ENCODE results near the gene PIAS4. TPM values are rescaled to one million over a fixed set of nuclear protein-coding genes. Genes with fewer than 3 reads are reported as not detected.
A peak's percentile ranks its signal among the peaks of the same experiment; 100 is the strongest.

PIAS4 gene
- total and polyA plus RNA-seq, 9 of the 15 experiments (the other 6 are each of a cell fraction or from before 2014, with no cell fraction given) = 0.27 to 34.9 (median 14.4) TPM

GRCh38 chr19:4037301-4037949, 29.9 kb downstream of the PIAS4 start:
- TF ChIP-seq YBX1 (IDR thresholded peaks at IDR 0.05) (no peak), RBFOX2 (IDR thresholded peaks at IDR 0.05; ENCODE audit: low read depth, low read length) (0 out of 2 replicates have a peak, but pooled peaks have one; percentile 24), ZNF354B (CRISPR knock-in tag; IDR thresholded peaks at IDR 0.05) (no peak), RBM22 (IDR thresholded peaks at IDR 0.05; ENCODE audit: low read depth, low read length, poor library complexity, severe bottlenecking) (peak; percentile 62), HNRNPL (IDR thresholded peaks at IDR 0.05; ENCODE audit: low read depth, low read length) (peak; percentile 75; the same call in 1 of the 2 replicates), SMAD2 (IDR thresholded peaks at IDR 0.05; ENCODE audit: low read depth, low read length) (no peak), ZNF707 (CRISPR knock-in tag; conservative IDR thresholded peaks at IDR 0.05) (no peak), MTA2 (IDR thresholded peaks at IDR 0.05; ENCODE audit: low read depth) (no peak), POLR2G (IDR thresholded peaks at IDR 0.05; ENCODE audit: low read depth, low read length) (peak; percentile 63), FIP1L1 (IDR thresholded peaks at IDR 0.05; ENCODE audit: low read depth, low read length, poor library complexity, severe bottlenecking) (peak; percentile 61), KLF6 (CRISPR knock-in tag; IDR thresholded peaks at IDR 0.05; ENCODE audit: borderline replicate concordance) (no peak), PCBP2 (IDR thresholded peaks at IDR 0.05; ENCODE audit: low read depth, low read length, poor library complexity, severe bottlenecking) (no peak), TRIM28 (IDR thresholded peaks at IDR 0.05) (no peak), PCBP1 (IDR thresholded peaks at IDR 0.05; ENCODE audit: low read depth, low read length, poor library complexity, severe bottlenecking) (peak; percentile 43), ZNF347 (CRISPR knock-in tag; IDR thresholded peaks at IDR 0.05; ENCODE audit: low read depth) (no peak)
- TF ChIP-seq, protein P1, sequence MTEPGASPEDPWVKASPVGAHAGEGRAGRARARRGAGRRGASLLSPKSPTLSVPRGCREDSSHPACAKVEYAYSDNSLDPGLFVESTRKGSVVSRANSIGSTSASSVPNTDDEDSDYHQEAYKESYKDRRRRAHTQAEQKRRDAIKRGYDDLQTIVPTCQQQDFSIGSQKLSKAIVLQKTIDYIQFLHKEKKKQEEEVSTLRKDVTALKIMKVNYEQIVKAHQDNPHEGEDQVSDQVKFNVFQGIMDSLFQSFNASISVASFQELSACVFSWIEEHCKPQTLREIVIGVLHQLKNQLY (CRISPR knock-in tag; conservative IDR thresholded peaks at IDR 0.05) = no peak
- no TSS peak for BruUV-seq (replicated peaks)
- Histone ChIP-seq H3K9me3 (replicated peaks; ENCODE audit: control insufficient read depth, insufficient read depth, low read depth, low read length) (peaks cover 6% of the 10 kb centered on the region), H3K9ac (ENCODE audit: insufficient read depth in 1 of 2, low read depth in 2 of 2, low read length in 2 of 2) (no peak overlapping the region), H3K9me1 (ENCODE audit: control insufficient read depth, insufficient read depth, low read length) (no peaks in the 10 kb centered on the region), H3K4me2 (ENCODE audit: insufficient read depth, low read length) (no peak overlapping the region), H3K27me3 (ENCODE audit: control insufficient read depth in 2 of 2, insufficient read depth in 2 of 2, low read length in 2 of 2) (no peaks in the 10 kb centered on the region), H3K4me1 (replicated peaks in 1 of 2; ENCODE audit: control insufficient read depth in 2 of 2, insufficient read depth in 2 of 2, low read length in 2 of 2) (peaks cover 0 to 38% of the 10 kb centered on the region in 2 experiments; a peak in 2 of 5 replicates), H3K36me3 (ENCODE audit: control insufficient read depth, insufficient read depth, low read length) (peaks cover 49% of the 10 kb centered on the region), H3K27ac (ENCODE audit: extremely low read depth, low read depth, low read length) (no peak overlapping the region), H3K79me2 (ENCODE audit: control insufficient read depth, insufficient read depth, low read length) (no peaks in the 10 kb centered on the region), H2AFZ (ENCODE audit: low read depth, low read length) (no peak overlapping the region), H3K4me3 (no peak overlapping the region), H4K20me1 (replicated peaks; ENCODE audit: control insufficient read depth, insufficient read depth, low read length) (peaks cover 6% of the 10 kb centered on the region; the same call in 1 of the 2 replicates)
- CTCF ChIA-PET (ENCODE audit: low intra/inter-chr PET ratio) = no interaction called here
- POLR2A ChIA-PET = no interaction called here
- DNase-seq (ENCODE audit: extremely low read depth in 1 of 4, low spot score in 3 of 4) (no peak), FAIRE-seq (no peak), ATAC-seq (no peak)
- in situ Hi-C loops (cut with MboI) (no loop called here), intact Hi-C loops (cut with micrococcal nuclease) (no loop called here)
- 94% methylated on average over 28 of the region's 54 CpGs for WGBS (ENCODE audit: insufficient coverage, low coverage, missing lambda C conversion rate)
